HK-2 (cell line): ENCODE results near the gene SLC4A2.

ENCODE experiments used
- DNase-seq: peaks from one replicate; pipeline ENCODE4 v3.0.0-alpha.2; 2018; ENCODE audit not compliant: unreplicated experiment

Gene SLC4A2

DNA sequence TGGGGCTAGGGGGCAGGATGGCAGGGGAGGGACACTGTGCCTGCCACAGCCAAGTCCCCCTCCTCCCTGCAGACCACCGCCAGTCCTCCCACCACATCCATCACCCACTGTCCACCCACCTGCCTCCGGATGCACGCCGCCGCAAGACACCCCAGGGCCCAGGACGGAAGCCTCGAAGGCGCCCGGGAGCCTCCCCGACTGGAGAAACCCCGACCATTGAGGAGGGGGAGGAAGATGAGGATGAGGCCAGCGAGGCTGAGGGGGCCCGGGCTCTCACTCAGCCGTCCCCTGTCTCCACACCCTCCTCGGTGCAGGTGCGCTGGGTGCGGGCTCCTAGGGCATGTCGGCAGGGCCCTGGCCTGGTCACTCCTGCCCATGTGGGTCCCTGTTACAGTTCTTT lies 5.1 kb downstream of the SLC4A2 start:
- no peak for DNase-seq

GRCh38 chr7:151064993-151065392 lies 5.6 kb downstream of the SLC4A2 start:
- no peak for DNase-seq

DNA sequence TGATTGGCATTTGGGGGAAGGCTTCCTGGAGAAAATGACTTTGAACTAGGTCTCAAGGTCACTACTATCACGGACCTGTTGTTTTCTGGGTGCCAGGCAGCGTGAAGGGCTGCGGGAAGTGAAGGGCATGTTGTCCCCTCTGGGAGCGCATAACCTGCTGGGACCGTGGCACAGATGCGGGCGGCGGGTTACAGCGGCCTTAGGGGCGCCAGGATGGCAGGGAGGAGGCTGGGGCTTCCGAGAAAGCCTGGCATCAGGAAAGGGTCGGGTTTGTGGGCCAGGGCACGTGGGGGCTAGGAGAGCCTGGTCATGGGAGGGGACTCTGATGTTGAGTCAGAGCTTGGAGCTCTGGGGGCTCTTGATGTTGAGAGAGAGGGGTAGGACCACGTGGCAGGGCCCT lies 6.1 kb downstream of the SLC4A2 start:
- DNase-seq = no peak

DNA sequence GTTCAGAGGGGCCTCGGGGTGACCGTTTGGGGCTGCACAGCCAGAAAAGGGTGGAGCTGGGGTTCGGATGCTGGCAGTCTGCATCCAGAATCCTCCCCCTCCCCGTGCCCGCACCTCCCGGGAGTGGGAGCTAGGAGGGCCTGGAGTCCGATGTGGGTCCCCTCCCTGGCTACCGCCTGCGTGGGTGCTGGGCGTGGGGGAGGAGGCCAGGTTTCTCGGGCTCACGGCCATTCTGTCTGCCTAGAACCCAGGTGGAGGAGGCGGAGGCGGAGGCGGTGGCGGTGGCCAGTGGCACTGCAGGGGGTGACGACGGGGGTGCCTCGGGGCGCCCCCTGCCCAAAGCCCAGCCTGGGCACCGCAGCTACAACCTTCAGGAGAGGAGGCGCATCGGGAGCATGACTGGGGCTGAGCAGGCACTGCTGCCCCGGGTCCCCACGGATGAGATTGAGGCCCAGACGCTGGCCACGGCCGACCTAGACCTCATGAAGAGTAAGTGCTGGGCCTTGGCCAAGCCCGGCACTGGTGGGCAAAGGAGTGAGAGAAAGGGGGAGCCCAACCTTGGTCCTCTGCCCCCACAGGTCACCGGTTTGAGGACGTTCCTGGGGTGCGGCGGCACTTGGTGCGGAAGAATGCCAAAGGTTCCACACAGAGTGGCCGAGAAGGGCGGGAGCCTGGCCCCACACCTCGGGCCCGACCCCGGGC lies 7.0 kb downstream of the SLC4A2 start:
- no peak for DNase-seq

GRCh38 chr7:151068069-151068773 lies 8.8 kb downstream of the SLC4A2 start:
- no peak for DNase-seq

GRCh38 chr7:151069841-151070573 lies 10.6 kb downstream of the SLC4A2 start:
- no peak for DNase-seq

DNA sequence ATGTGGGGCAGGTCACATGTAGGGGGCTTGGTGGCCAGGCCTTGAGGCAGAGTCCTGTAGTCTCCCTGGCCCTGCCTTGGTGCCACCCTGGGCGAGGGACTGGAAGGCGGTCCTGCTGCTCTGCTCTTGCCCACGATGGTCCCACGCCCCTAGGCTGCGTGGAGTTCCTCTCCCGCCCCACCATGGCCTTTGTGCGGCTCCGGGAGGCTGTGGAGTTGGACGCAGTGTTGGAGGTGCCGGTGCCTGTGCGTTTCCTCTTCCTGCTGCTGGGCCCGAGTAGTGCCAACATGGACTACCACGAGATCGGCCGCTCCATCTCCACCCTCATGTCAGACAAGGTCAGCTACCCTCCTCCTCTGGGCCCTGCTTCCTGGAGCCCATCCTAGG lies 11.2 kb downstream of the SLC4A2 start:
- DNase-seq = no peak

DNA sequence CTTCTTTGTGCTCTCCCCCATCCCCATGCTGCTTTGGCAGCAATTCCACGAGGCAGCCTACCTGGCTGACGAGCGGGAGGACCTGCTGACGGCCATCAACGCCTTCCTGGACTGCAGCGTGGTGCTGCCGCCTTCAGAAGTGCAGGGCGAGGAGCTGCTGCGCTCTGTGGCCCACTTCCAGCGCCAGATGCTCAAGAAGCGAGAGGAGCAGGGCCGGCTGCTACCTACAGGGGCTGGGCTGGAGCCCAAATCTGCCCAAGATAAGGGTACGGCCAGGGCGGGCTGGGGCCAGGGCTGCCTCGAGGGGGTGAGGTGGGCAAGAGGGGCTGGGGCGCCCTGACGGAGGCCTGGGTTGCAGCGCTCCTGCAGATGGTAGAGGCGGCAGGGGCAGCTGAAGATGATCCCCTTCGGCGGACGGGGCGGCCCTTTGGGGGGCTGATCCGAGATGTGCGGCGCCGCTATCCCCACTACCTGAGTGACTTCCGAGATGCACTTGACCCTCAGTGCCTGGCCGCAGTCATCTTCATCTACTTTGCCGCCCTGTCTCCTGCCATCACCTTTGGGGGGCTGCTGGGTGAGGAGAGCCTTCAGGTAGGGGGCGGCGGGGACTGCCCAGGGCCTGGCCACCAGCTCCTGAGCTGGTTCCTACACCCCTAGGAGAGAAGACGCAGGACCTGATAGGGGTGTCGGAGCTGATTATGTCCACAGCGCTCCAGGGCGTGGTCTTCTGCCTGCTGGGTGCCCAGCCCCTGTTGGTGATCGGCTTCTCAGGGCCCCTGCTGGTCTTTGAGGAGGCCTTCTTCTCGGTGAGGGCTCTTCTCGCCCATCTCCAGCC lies 11.9 kb downstream of the SLC4A2 start:
- DNase-seq = no peak

- no peak for DNase-seq
Measured at GRCh38 chr7:151073990-151074389, 14.6 kb downstream of the SLC4A2 start.

DNA sequence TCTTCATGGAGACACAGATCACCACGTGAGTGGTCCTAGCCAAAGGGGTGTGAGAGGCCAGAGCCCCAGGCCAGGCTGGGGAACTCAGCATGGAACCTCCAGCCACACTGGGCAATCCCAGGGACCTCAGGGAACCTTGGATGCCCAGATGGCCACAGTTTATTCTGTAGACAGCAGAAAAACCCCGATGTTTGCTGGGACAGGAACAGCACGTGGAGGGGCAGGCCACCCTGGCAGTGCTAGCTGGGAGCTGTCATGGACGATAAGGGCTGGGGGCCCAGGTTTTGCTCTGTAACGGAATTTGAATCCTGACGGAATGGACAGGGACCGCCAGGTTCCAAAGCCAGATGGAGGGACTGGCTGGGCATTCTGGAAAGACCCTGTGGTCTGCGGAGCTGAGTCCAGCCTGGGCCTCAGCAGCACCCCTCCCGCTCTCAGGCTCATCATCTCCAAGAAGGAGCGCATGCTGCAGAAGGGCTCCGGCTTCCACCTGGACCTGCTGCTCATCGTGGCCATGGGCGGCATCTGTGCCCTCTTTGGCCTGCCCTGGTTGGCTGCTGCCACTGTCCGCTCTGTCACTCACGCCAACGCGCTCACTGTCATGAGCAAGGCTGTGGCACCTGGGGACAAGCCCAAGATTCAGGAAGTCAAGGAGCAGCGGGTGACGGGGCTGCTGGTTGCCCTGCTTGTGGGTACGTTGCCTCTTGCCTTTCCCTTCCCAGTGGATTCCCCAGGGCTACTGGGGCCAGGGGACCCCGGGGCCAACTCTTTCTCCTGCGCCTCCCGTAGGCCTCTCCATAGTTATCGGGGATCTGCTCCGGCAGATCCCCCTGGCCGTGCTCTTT lies 15.7 kb downstream of the SLC4A2 start:
- no peak for DNase-seq

GRCh38 chr7:151075662-151075971 lies 16.2 kb downstream of the SLC4A2 start:
- DNase-seq = no peak

DNA sequence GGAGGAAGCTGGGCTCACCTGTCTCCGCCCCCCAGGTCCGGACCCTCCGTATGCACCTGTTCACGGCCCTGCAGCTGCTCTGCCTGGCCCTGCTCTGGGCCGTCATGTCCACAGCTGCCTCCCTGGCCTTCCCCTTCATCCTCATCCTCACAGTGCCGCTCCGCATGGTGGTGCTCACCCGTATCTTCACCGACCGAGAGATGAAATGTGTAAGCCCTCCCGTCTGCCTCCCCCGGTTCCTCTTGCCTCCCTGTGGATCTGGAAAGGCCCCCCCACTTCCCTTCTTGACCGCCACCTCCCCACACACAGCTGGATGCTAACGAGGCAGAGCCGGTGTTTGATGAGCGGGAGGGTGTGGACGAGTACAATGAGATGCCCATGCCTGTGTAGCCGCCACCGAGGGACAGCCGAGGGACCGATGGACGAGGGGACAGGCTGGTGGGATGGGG lies 16.6 kb downstream of the SLC4A2 start:
- DNase-seq = no peak

DNA sequence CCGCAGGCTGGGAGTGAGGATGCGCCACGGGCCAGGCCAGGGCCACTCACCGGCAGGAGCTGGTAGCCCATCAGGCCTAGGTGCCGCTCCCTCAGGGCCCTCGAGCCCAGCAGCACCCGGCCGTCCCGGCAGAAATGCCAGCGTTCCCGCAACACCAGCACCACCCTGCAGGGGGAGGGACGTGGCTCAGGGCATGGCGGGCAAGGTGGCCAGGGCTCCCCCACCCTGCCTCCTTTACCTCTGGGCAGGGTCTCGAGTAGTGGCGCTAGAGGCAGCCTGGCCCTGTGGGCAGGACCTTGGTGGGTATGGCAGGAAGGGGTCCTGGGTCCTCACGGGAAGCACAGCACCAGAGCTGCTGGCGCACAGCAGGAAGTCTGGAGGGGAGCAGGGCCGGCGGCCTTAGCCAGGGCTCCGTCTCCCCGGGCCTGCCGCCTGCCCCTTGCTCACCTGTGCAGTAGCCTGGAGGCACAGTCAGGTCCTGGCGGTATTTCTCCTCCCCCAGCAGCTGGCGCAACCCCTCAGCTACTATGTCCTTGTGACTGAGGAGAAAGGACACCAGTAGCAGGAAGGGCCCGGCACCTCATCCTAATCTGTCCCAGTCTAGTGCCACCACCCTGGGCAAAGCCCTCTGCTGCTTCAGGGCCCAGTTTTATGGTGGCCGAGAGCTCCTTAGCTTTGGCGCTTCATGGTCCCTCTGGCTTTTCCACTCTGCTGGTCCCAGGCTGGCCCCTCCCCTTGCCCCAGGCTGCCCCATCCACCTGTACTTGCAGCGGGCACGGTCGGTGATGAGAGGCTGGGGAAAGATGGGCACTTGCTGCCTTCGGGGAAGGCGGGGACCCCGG lies 17.7 kb downstream of the SLC4A2 start:
- DNase-seq = peak; percentile 63

DNA sequence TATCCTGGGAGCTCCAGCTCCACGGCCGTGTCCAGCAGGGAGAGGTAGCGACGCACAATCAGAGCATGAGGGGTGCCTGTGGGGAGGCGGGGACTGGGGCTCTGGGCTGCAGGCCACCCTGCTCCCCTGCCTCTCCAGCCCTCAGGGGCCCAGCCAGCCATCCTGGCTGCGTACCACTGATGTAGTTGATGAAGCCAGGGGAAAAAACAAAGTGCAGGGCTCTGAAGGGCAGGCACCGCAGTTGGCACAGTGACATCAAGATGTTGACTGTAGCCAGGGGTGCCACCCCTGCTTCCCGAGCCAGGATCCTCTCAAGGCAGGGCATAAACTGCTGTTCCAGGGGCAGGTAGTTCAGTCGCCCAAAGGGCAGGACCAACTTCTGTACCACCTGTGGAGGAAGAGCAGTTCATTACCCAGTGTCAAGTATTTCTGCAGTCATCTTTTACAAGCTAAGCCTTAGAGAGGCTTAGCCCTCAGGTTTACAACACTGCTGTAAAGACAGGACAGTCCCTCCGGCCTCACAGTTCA lies 18.4 kb downstream of the SLC4A2 start:
- no peak for DNase-seq

DNA sequence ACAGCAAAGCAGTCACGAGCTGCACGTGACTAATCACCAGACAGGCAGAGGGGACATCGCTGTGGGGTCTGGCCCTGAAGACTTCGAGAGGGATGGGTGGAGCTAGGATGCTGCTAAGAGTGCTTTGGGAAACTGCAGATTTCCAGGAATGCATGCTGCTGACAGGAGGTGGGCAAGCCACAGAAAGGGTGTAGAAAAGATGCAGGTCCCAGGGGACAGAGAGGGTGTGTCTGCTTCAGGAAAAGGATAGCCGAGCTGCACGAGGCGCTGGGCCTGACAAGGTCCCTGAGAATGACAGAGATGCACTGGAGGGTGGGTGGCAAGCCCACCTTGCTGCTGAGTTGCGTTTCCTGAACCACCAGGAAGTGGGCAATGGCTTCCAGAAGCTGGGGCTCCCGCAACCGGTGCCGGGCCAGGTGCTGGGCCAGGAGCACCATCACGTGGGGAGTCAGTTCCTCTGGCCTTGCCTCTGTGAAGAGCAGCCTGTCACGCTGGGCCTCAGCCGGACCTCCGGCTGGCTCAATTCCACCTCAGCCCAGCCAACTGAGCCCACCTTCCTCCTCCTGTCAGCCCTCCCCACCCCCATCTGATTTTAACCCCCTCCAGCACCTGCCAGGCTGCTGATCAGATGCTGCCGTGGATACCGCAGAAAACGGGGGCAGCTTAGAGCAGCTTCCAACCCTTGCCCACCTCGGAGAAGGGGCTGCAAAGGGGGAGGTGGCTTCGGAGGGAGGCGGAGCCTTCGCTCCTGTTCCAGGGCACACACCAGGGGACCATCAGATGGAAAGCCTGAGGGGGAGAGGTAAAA lies 19.0 kb downstream of the SLC4A2 start:
- DNase-seq = no peak

DNA sequence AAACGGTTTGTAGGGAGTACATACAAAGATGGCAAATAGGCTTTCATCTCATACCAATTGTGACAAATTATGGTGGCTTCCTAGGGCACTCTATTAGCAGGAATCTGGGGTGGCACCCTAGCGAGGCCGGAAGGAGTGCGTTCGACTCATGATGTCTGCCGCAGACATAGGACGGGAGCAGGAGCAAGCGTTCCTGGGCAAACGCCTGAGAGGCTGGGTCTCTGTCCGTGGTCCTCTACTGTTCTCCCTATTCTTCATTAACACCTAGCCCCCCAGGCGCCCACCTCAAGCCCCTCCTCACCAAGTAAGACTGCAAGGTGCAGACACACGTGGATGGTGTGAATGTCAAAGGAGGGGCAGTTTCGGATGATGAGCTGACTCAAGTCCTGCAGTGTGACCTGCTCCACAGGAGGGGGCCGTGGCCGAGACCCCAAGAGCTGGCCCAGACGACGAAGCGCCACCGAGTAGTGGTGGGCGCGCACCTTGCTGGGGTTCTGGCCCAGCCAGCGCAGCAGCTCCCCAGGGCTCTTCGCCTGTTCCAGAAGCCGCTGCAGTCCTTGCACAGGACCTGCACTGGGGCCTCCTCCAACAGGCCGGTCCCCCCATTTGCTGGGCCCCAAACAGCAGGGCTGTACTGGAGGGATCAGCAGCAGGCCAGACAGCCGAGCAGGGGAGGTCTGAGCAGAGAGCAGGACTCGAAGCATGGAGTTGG lies 20.0 kb downstream of the SLC4A2 start:
- no peak for DNase-seq

- peak; percentile 54 for DNase-seq
Measured at GRCh38 chr7:151080067-151080521, 20.7 kb downstream of the SLC4A2 start.

DNA sequence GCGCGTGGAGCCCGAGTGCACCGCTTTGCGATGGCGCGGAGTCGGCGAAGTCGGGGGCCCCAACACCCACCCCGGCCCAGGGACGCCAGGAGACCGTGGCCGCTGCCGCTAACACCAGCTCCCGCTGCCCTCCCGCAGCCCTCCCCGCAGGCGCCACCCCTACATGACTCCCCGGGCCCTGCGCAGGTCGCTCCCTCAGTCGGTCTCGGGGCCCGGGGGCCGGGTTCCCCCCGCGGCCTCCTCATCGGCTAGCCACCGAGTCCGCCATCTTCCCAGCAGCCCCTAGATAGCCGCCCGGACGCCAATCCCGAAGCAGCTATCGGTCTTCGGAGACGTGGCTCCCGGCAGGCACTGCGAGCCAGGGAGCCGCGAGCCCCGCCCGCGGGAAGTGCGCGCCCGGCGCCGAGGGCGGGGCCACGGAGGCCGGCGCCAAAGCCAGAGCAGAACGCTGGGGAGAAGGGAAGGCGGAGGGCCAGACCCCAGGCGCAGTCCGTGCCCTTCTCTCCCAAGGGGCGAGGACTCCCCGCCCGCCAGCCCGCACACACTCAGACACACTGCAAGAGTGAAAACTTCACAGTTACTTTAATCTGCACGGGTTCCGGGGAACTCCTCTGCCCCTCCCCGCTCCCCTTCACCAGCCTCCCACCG lies 21.3 kb downstream of the SLC4A2 start, which contains the start of gene FASTK:
Gene FASTK, minus strand, starts transcription at position 288 of the 648 bp plus-strand sequence. Its CDS starts 43 bp downstream, at position 245.
- DNase-seq = peak; percentile 92
